WTC11 (cell line): Measurements from ENCODE around the gene GDPD2. TPM values are rescaled to one million over a fixed set of nuclear protein-coding genes. Genes with fewer than 3 reads are reported as not detected.

Experiments used
- ATAC-seq: fragments of 200-7000 bp; cut with Tn5 transposase; 2 replicates; pipeline ENCODE4 v1.10.0; 2021; ENCODE audit warnings: mild to moderate bottlenecking, moderate library complexity
- Bru-seq: library from RNA; stranded (reverse); fragments of 400-500 nt; gene quantifications from one replicate; lab custom pipeline; 2021; lab: Mats Ljungman, UMichigan
- CTCF ChIA-PET: fragments of 300-600 bp; sonication (Branson Sonifier 250); formaldehyde crosslinking; loops from one replicate; lab custom pipeline; 2021; ENCODE audit warnings: antibody characterized with exemption; lab: Charles Lee
- POLR2A ChIA-PET: fragments of 350-600 bp; sonication (Branson Sonifier 250); formaldehyde crosslinking; loops from one replicate; lab custom pipeline; 2021; ENCODE audit warnings: antibody characterized with exemption; lab: Charles Lee
- DNase-seq: peaks from one replicate; pipeline ENCODE4 v3.0.0; 2021; ENCODE audit warnings: low spot score
- H3K27ac Mint-ChIP-seq: 2 replicates; pipeline ENCODE4 v1.8.0; 2021; ENCODE audit warnings: mixed read lengths
- H3K27me3 Mint-ChIP-seq: 2 replicates; pipeline ENCODE4 v1.8.0; 2021; ENCODE audit warnings: low read depth, mild to moderate bottlenecking, moderate library complexity, mixed read lengths
- H3K36me3 Mint-ChIP-seq: 2 replicates; pipeline ENCODE4 v1.8.0; 2021; ENCODE audit warnings: mixed read lengths
- H3K4me1 Mint-ChIP-seq: 2 replicates; pipeline ENCODE4 v1.8.0; 2022; ENCODE audit warnings: mixed read lengths
- H3K4me3 Mint-ChIP-seq: 2 replicates; pipeline ENCODE4 v1.8.0; 2021; ENCODE audit warnings: mild to moderate bottlenecking, moderate library complexity, mixed read lengths
- H3K9me3 Mint-ChIP-seq: 2 replicates; pipeline ENCODE4 v1.8.0; 2021; ENCODE audit warnings: mixed read lengths
- ATF3 ChIP-seq: sonication (generic); formaldehyde crosslinking; conservative IDR thresholded peaks from 2 replicates; pipeline ENCODE4 v1.8.1; 2022; ENCODE audit warnings: mild to moderate bottlenecking, missing genetic modification reagents
- E2F5 ChIP-seq: sonication (generic); formaldehyde crosslinking; IDR thresholded peaks from 2 replicates; pipeline ENCODE4 v1.8.1; 2022; ENCODE audit warnings: mild to moderate bottlenecking, moderate library complexity, missing genetic modification reagents
- ELF4 ChIP-seq: sonication (generic); formaldehyde crosslinking; IDR thresholded peaks from 2 replicates; pipeline ENCODE4 v1.8.1; 2022; ENCODE audit warnings: low read depth, mild to moderate bottlenecking, moderate library complexity, missing genetic modification reagents
- HMGXB4 ChIP-seq: sonication (generic); formaldehyde crosslinking; IDR thresholded peaks from 2 replicates; pipeline ENCODE4 v1.8.1; 2023; ENCODE audit warnings: mild to moderate bottlenecking, moderate library complexity, missing genetic modification reagents
- KAT7 ChIP-seq: sonication (generic); formaldehyde crosslinking; IDR thresholded peaks from 2 replicates; pipeline ENCODE4 v1.8.1; 2023; ENCODE audit warnings: missing genetic modification reagents, mild to moderate bottlenecking, borderline replicate concordance
- NFATC4 ChIP-seq: fragments of 250-450 bp; sonication (Bioruptor Pico); IDR thresholded peaks from 2 replicates; pipeline ENCODE4 v1.9.0; 2021; ENCODE audit warnings: mild to moderate bottlenecking
- NFYB ChIP-seq: sonication (generic); formaldehyde crosslinking; conservative IDR thresholded peaks from 2 replicates; pipeline ENCODE4 v1.8.0; 2022; ENCODE audit warnings: low read depth, missing genetic modification reagents
- SMAD4 ChIP-seq: sonication (generic); formaldehyde crosslinking; IDR thresholded peaks from 2 replicates; pipeline ENCODE4 v1.8.0; 2022; ENCODE audit warnings: mild to moderate bottlenecking, missing genetic modification reagents
- ZNF263 ChIP-seq: sonication (generic); formaldehyde crosslinking; IDR thresholded peaks from 2 replicates; pipeline ENCODE4 v1.8.1; 2022; ENCODE audit warnings: low read depth, mild to moderate bottlenecking, moderate library complexity, missing genetic modification reagents
- ZNF396 ChIP-seq: fragments of 250-450 bp; sonication (Bioruptor Pico); IDR thresholded peaks from 2 replicates; pipeline ENCODE4 v1.8.0; 2021; ENCODE audit warnings: mild to moderate bottlenecking, moderate library complexity, borderline replicate concordance
- ZNF425 ChIP-seq: fragments of 250-450 bp; sonication (Bioruptor Pico); conservative IDR thresholded peaks from 2 replicates; pipeline ENCODE4 v1.9.0; 2021; ENCODE audit warnings: mild to moderate bottlenecking
- long read RNA-seq, 3 experiments: library from RNA in 1 of 3; library from capped mRNA in 1 of 3; library from polyadenylated mRNA in 1 of 3; unstranded in 2 of 3; stranded (forward) in 1 of 3; transcript quantifications; one replicate each; pipeline ENCODE4 v2.0.0, GENCODE V29; 2021
- total RNA-seq: library from RNA; stranded (reverse); gene quantifications from 3 replicates; pipeline ENCODE4 v1.2.3, GENCODE V29; 2021
- TF ChIP-seq, protein P1 (sequence below): sonication (generic); formaldehyde crosslinking; IDR thresholded peaks from 2 replicates; pipeline ENCODE4 v1.8.0; 2022; ENCODE audit warnings: mild to moderate bottlenecking, missing genetic modification reagents
- TF ChIP-seq, protein P2 (sequence below): fragments of 200-600 bp; IDR thresholded peaks from 2 replicates; pipeline ENCODE4 v1.8.0; 2022; ENCODE audit warnings: antibody characterized with exemption
- TF ChIP-seq, protein P3 (sequence below): fragments of 250-450 bp; sonication (Bioruptor Pico); IDR thresholded peaks from 2 replicates; pipeline ENCODE4 v1.8.0; 2021; ENCODE audit warnings: mild to moderate bottlenecking

The GDPD2 gene, protein sequence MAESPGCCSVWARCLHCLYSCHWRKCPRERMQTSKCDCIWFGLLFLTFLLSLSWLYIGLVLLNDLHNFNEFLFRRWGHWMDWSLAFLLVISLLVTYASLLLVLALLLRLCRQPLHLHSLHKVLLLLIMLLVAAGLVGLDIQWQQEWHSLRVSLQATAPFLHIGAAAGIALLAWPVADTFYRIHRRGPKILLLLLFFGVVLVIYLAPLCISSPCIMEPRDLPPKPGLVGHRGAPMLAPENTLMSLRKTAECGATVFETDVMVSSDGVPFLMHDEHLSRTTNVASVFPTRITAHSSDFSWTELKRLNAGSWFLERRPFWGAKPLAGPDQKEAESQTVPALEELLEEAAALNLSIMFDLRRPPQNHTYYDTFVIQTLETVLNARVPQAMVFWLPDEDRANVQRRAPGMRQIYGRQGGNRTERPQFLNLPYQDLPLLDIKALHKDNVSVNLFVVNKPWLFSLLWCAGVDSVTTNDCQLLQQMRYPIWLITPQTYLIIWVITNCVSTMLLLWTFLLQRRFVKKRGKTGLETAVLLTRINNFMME
- total RNA-seq (7.0 to 9.3 TPM (median 8.8 TPM) in 3 replicates), Bru-seq, nascent RNA (percentile 45 among the genes with signal in this experiment)
- long read RNA-seq, experiment 1, transcript GDPD2-201 (16 exons, 2,169 nt) = major isoform, 15 of 26 reads
- long read RNA-seq, experiment 1, partial matches to known transcripts = 0 of 26 reads
- long read RNA-seq, experiment 1, other reads (novel, unspliced or antisense) = 6 of 26 reads
- long read RNA-seq, experiment 2, partial matches to known transcripts = 2 of 13 reads
- long read RNA-seq, experiment 2, other reads (novel, unspliced or antisense) = 5 of 13 reads
- long read RNA-seq, experiment 3, transcript GDPD2-205 (14 exons, 2,067 nt) = major isoform, 5 of 14 reads
- long read RNA-seq, experiment 3, partial matches to known transcripts = 0 of 14 reads
- long read RNA-seq, experiment 3, other reads (novel, unspliced or antisense) = 4 of 14 reads

GRCh38 chrX:70422851-70423341 lies at the start of gene GDPD2:
TSS of gene GDPD2 (plus strand) at chrX:70423314. CDS start at chrX:70424985, 1,671 bp downstream.
- H3K4me1 Mint-ChIP-seq = peaks cover 30% of the 10 kb centered on the region
- POLR2A ChIA-PET = interaction anchor here (0.6 to 1.9 kb wide), 4 partner anchors 11 to 102 kb away, joined by 3 to 20 read pairs (median 4); no protein-coding TSS in a partner anchor
- H3K36me3 Mint-ChIP-seq = peaks cover 20% of the 10 kb centered on the region
- no peaks in the 10 kb centered on the region for H3K27me3 Mint-ChIP-seq
- no peaks in the 10 kb centered on the region for H3K9me3 Mint-ChIP-seq
- peak within 1 kb of the TSS; percentile 77 for H3K27ac Mint-ChIP-seq
- TF ChIP-seq ZNF263 (CRISPR knock-in tag) (0 out of 2 replicates have a peak, but pooled peaks have one; percentile 52), KAT7 (no peak), NFYB (CRISPR knock-in tag) (no peak), ELF4 (CRISPR knock-in tag) (no peak), ZNF396 (CRISPR knock-in tag) (no peak), E2F5 (CRISPR knock-in tag) (0 out of 2 replicates have a peak, but pooled peaks have one; percentile 55), HMGXB4 (0 out of 2 replicates have a peak, but pooled peaks have one; percentile 51)
- TF ChIP-seq, protein P1, sequence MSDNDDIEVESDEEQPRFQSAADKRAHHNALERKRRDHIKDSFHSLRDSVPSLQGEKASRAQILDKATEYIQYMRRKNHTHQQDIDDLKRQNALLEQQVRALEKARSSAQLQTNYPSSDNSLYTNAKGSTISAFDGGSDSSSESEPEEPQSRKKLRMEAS = 0 out of 2 replicates have a peak, but pooled peaks have one; percentile 11
- TF ChIP-seq, protein P2, sequence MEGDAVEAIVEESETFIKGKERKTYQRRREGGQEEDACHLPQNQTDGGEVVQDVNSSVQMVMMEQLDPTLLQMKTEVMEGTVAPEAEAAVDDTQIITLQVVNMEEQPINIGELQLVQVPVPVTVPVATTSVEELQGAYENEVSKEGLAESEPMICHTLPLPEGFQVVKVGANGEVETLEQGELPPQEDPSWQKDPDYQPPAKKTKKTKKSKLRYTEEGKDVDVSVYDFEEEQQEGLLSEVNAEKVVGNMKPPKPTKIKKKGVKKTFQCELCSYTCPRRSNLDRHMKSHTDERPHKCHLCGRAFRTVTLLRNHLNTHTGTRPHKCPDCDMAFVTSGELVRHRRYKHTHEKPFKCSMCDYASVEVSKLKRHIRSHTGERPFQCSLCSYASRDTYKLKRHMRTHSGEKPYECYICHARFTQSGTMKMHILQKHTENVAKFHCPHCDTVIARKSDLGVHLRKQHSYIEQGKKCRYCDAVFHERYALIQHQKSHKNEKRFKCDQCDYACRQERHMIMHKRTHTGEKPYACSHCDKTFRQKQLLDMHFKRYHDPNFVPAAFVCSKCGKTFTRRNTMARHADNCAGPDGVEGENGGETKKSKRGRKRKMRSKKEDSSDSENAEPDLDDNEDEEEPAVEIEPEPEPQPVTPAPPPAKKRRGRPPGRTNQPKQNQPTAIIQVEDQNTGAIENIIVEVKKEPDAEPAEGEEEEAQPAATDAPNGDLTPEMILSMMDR = no peak
- DNase-seq (peak; percentile 64), ATAC-seq (peak; percentile 81)
- peak within 1 kb of the TSS; percentile 76 for H3K4me3 Mint-ChIP-seq
- CTCF ChIA-PET = interaction anchor here (0.7 to 3.8 kb wide), 15 partner anchors 11 to 289 kb away, joined by 3 to 94 read pairs (median 5); partner anchors contain the start of genes DLG3 and IGBP1

- CTCF ChIA-PET = no interaction called here
- ATAC-seq = no peak
- H3K9me3 Mint-ChIP-seq = peaks cover 5% of the 10 kb centered on the region; the same call in 1 of the 2 replicates
- TF ChIP-seq ZNF425 (CRISPR knock-in tag) (no peak), HMGXB4 (no peak), SMAD4 (CRISPR knock-in tag) (no peak), NFATC4 (CRISPR knock-in tag) (no peak), ATF3 (no peak)
- TF ChIP-seq, protein P3, sequence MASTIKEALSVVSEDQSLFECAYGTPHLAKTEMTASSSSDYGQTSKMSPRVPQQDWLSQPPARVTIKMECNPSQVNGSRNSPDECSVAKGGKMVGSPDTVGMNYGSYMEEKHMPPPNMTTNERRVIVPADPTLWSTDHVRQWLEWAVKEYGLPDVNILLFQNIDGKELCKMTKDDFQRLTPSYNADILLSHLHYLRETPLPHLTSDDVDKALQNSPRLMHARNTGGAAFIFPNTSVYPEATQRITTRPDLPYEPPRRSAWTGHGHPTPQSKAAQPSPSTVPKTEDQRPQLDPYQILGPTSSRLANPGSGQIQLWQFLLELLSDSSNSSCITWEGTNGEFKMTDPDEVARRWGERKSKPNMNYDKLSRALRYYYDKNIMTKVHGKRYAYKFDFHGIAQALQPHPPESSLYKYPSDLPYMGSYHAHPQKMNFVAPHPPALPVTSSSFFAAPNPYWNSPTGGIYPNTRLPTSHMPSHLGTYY (CRISPR knock-in tag) = no peak
- TF ChIP-seq, all 79 proteins: peak for 0
- H3K4me1 Mint-ChIP-seq = no peaks in the 10 kb centered on the region
- H3K36me3 Mint-ChIP-seq = peaks cover 48% of the 10 kb centered on the region
- no peak overlapping the region for H3K4me3 Mint-ChIP-seq
- H3K27me3 Mint-ChIP-seq = peaks cover 2% of the 10 kb centered on the region; the same call in 1 of the 2 replicates
- POLR2A ChIA-PET = no interaction called here
- no peak overlapping the region for H3K27ac Mint-ChIP-seq
- no peak for DNase-seq
Observed at GRCh38 chrX:70386235-70386634, 36.9 kb upstream of the GDPD2 start.
